UCSD-AML1 (cell line): ENCODE data around the gene ANKMY1.
"Not testable (repeated sequence)": the region's sequence is repeated elsewhere in the genome, so short reads cannot be mapped to it uniquely, and the experiment has no call there.

ENCODE experiments used
- DNase-seq: peaks from one replicate; lab custom pipeline; 2025; ENCODE audit not compliant: unreplicated experiment; lab: John Stamatoyannopoulos, UW

Gene ANKMY1

DNA sequence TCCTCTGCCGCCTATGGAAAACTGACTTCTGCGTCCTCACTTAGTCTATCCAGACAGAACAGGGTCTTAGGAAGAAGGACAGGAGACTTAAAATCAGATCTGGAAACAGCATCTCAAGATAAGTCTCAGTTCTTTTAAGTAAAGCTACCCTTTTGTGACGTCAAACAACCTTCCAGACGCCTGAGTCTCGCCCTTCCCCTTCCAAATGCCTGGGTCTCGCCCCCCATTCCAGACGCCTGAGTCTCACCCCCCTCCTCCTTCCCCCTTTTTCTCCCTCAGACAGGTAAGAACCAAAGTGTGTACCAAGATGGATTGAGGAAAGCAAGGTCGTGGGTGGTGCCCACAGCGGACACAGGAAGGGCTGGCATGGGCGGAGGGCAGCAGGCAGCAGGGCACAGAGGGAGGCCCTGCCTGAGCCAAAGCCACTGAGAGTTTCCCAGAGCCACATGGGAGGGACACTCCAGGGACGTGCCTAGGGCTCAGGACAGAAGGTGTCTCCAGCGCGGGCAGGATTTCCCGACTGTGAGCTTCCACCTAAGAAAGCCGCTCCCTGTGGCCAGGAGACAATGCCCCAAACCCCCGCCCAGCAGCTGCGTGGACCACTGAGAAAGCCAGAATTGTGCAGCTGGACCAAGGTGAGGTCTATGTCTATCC, 51.3 kb downstream of the ANKMY1 start:
- DNase-seq = no peak

DNA sequence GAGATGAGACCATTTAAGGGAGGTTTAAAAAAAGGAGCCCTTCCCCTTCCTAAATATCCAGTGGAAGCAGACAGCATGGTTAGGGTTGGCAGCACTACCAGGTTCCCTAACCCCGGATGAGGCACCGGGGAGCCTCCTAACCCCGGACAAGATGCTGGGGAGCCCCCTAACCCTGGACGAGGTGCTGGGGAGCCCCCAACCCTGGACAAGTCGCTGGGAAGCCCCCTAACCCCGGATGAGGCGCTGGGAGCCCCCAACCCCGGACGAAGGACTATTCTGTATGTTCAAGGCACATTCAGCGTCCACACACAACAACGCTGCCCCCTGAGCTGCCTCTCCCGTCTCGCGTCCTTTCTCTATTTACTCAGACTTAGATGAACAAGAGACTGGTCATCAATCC, 51.9 kb downstream of the ANKMY1 start:
- no peak for DNase-seq

DNA sequence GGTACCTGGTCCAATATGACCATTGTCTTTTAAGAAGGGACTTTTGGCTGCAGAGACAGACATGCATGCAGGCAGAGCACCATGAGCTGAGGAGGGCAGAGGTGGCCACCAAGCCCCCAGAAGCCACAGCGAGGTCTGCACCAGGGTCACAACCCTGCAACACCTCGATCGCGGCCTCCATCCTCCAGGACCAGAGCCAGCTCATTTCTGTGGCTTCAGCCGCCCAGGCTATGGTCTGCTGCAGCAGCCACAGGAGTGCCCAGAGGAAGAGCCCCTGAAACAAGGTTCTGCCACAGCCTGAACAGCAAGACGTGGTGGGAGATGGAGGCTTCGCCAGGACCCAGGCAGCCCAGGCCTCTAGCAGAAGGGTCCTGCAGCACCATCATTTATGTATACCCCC, 53.9 kb downstream of the ANKMY1 start:
- no peak for DNase-seq

DNA sequence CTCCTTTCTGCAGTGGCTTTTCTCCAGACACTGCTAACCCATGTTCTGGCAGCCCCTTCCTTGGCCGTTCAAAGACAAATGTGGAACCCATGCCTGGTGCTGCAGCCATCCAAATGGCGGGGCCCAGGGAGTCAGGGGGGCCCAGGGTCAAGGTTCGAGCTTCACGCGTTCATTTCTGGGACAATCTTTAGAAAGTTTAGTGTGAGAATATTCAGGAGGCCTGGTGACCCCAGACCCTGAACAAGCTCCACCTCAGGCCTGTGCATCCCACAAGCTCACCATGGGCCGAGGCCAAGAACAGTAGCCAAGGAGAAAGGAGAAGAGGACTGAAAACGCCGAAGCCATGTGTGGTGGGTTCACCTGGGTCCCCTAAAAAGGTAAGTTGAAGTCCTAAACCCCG, 54.4 kb downstream of the ANKMY1 start:
- no peak for DNase-seq

DNA sequence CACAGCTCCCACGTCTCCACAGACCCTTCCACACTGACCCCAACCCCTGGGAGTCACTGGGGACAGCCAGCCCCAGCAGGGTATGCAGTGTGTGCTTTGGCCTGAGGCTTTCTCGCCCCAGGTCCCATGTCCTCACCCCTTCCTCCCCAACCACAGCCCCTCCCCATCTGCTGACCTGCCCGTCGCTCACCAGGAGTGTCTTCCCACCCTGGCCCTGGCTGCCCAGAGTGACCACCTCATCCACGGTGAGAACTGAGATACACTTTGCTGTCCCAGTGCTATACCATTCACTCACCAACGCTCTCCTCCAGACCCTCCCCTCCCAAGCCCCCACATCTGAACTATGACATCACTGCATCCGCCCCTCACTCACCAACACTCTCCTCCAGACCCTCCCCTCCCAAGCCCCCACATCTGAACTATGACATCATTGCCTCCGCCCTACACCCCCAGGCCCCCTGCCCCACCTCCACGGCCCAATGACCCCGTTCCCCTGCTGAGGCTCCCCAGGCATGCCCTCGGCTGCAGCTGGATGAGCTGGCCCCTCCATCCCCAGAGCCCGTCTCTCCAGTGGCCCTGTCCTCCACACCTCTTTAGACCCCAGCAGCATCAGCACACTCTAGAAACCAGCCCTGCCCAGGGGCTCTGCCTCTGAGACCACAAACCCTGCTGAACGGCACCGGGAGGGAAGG, 55.2 kb downstream of the ANKMY1 start:
- no peak for DNase-seq

DNA sequence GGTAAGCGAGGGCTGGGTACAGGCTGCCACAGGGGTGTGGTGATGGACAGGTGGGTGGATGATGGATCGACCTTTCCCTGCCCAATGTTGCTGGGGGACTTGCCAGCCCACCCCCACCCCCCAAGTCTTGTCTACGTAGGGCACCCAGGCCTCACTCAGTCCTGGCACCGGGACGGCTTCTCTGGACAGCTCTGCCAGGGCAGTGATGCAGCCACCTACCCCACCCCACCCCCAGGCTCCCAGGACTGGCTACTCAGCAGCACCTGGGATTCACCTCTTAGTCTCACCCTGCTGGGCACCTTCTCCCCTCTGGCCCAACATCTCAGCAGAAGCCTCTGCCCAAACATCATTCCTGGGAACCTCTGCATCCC, 55.7 kb downstream of the ANKMY1 start:
- no peak for DNase-seq

DNA sequence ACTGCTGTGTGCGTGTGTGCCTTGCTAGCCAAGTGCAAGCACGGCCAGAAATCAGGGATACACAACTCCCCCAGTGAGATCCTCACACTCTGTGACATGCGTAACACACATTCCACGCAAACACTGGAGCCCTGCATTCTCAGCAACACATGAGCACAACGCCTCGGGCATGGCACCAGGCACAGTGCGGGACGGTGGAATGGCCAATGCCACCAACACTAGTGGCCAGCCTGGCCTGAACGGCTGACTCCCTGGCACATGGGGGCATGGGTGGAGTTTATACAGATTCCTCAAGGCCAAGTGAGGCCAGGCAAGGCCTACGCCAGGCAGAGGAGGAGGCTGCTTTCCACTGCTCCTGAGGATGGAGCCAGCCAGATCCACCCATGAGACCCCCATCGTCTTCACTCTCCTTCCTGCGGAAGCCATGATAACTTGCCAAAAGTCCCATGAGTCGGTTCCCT, 56.2 kb downstream of the ANKMY1 start:
- no peak for DNase-seq

DNA sequence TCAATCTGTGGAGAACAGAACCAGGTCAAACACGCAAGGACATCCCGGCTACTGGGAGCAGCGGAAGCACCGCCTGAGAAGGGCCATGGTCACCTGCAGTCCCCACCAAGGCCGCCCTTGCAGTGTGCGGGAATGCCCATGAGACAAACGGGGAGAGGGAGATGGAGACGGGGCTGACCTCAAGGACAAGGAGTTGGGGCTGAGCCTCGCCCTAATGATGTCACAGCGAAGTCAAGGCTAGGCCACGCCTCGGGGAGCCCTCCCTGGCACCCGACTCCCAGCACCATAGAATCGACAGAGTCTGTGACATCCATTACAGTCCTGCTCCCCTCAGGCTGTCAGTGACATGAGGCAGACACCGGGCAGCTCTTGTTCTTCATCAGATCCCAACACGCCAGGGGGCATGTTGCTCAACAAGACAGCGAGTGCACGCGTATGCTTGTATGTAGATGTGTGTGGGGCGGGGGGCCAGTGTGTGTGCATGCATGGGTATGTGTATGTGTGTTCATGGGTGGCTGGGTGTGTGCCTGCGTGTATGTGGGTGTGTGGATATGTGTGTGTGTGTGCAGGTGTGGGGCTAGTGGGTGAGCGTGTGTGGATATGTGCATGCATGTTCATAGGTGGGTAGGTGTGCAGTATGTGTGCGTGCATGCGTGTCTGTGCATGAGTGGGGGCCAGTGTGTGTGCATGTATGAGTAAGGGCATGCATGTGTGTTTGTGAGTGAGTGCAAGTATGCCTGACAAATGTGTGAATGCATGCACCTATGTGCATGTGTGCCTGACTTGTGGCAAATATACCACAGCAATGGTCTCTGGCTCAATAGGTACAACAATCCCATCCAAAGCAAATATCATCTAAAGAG, 57.0 kb downstream of the ANKMY1 start:
- no peak for DNase-seq

DNA sequence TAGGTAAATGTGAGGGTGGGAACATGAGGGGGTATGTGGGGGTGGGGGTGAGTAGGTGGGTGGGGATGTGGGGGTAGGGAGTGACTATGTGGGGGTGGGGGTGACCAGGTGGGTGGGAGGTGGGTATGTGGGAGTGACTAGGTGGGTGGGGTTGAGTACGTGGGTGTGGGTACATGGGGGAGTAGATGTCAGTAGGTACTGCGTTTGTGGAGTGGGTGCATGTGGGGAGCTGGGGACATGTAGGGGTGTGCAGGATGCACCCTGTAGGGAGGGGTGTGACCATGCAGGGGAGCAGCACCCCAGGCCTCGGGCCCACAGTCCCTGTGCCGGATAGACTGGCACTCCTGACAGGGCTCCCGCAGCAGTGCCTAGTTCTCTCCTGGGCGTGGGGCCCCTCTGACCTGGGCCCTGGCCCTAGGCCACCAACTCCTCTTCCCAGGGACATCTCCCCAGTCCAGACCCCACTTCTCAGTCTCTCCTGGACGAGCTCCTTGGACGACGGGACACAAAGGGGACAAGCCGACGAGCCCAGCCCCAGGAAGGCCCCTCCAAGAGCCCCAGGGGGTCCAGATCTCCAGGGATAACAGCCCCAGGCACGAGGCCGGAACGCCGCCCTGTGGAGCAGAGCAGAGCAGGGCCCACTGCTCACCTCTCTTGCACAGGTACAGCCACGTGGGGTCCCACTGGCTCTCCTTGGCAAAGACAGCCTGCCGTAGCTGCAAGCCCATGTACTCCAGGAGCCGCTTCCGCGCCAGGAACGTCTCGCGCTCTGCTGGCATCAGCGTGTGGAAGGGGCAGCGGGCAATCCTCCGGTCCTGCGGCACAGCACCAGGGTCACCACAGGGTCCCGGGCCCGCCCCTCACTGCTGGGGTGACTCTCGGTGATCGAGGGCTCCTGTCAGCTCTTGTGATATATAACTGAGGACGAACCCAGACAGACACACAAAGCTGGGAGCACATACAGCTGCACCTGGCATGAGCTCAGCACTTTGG, 58.2 kb downstream of the ANKMY1 start:
- DNase-seq = no peak

DNA sequence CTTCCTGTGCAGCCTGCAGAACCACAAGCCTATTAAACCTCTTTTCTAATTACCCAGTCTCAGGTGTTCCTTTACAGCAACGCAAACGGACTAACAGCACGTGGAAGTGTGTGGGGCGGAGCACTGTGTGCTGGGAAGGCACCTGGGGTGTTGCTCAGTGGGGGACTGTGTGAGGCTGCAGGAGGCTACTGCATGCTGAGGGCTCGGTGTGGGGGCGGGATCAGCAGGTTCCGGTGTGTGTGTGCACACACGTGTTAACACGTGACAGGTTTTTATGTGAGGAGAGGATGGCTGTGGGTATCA, 58.9 kb downstream of the ANKMY1 start:
- no peak for DNase-seq

DNA sequence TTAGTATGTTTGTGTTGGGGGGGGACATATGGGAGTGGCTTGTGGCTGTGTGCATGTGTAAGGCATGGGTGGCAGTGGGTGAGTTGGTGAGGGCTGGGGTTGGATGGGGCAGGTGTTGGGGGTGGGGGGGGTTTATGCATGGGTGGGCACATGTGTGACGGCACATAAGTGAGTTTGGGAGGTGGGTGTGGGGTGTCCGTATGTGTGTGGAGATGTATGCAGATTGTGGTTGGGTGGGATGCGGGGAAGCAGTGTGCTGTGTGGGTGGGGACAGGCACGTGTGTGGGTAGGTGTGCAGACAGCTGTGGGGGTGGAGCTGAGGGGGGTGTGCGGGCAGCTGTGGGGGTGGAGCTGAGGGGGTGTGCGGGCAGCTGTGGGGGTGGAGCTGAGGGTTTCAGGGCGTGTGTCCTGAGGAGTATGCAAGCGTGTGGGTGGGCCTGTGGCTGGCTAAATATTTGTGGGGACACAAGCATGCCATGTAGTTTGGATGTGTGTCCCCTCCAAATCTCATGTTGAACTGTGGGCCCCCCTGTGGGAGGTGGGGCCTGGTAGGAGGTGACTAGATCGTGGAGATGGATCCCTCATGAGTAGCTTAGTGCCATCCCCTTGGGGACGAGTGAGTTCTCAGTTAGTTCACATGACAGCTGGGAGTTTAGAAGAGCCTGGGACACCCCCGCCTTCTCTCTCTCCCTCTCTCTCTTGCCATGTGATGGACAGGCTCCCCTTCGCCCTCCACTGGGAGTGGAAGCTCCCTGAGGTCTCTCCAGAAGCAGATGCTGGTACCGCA, 59.4 kb downstream of the ANKMY1 start:
- no peak for DNase-seq

DNA sequence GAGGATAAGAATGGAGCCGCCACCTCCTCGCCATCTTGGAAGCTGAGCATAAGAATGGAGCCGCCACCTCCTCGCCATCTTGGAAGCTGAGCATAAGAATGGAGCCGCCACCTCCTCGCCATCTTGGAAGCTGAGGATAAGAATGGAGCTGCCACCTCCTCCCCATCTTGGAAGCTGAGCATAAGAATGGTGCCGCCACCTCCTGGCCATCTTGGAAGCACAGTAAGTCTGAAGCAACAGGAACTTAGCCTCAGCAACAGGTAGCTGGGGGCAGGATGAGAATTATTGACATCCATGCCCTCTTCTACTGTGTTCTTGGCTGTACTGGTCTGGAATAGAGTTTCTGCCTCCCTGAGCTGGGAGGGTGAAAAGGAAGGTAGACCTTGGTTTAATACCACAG, 60.7 kb downstream of the ANKMY1 start:
- DNase-seq = not testable (repeated sequence)

DNA sequence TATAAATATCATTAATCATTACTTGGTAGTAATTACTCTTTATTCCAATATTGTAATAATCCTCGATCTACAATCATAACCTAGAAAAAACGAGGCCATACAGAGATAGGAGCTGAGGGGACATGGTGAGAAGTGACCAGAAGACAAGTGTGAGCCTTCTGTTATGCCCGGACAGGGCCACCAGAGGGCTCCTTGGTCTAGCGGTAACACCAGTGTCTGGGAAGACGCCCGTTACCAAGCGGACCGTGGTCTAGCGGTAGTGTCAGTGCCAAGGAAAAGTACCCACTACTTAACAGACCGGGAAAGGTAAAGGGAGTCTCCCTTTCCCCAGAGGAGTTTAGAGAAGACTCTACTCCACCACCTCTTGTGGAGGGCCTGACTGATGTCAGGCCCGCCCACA, 62.8 kb downstream of the ANKMY1 start:
- DNase-seq = not testable (repeated sequence)

DNA sequence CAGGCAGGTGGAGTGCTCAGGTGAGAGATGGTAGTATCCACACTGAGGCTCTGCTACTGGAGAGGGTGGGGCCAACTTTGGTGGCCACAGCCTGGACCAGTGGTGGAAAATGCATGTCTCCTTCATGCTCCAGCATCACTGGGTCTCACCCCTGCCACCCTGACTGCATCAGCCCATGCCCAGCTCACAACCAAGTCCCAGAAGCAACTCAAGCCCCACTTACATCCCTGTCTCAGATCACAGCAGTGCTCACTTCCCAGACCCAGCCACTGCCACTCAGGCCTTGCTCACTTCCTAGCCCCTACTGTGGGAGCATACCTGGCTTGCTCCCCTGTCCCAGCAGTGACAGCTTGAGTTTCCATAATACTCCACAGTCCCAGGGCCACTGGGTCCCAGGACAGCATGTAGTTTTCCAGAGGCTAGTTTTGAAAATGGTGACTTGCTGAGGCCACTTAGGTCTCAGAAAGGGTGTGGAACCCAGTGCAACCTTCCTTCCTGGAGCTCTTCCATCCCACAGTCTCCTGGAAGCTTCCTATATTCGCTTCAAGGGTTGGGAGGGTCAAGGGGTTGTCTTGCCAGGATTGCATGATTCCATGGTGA, 63.5 kb downstream of the ANKMY1 start:
- no peak for DNase-seq

DNA sequence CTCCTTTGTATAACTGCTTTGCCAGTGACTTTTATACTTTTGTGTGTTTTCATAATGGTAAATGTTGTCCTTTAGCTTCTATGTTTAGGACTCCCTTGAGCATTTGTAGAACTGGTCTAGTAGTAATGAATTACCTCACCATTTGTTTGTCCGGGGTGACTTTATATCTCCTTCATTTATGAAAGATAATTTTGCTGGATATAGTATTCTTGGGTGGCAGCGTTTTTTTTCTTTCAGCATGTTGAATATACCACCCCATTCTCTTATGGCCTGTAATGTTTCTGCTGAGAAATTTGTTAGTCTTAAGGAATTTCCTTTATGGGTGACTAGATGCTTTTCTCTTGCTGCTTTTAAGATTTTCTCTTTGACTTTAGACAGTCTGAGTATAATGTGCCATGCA, 66.3 kb downstream of the ANKMY1 start:
- DNase-seq = no peak

DNA sequence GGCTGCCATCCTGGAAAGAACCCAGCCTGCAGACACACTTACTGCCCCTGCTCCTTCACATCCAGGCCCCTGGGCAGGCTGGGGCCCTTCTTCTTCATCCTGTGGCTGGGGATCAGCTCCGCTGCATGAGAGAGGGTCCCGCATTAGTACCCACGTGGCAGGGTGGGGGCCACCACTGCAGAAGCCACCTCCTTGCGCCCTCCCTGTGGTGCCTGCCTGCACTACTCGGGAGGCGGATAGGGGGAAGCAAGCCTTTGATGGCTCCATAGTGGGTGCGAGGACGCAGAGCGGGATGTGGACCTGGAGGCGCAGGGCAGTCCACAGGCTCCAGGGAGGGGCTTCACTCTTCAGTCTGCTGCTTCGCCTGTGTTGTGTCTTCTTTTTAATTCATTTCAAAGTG, 75.6 kb downstream of the ANKMY1 start:
- no peak for DNase-seq

DNA sequence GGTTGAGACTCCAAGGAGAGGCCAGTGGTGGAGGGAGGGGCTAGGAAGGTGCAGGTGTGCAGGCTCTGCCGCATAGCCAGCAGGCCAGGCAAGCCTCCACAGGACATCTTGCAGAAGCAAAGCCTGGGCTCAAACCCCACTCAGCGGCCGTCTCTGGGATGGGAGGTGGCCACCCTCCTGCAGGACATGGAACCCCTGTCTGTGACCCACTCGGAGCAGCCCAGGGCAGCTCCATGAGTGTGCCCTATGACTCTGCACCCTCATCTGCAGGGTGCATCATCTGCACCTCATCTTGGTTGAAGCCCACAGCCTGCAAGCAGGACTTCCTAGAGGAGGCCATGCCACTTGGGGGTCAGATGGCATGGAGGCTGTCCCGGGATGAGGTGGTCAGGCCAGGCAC, 76.1 kb downstream of the ANKMY1 start:
- DNase-seq = no peak

DNA sequence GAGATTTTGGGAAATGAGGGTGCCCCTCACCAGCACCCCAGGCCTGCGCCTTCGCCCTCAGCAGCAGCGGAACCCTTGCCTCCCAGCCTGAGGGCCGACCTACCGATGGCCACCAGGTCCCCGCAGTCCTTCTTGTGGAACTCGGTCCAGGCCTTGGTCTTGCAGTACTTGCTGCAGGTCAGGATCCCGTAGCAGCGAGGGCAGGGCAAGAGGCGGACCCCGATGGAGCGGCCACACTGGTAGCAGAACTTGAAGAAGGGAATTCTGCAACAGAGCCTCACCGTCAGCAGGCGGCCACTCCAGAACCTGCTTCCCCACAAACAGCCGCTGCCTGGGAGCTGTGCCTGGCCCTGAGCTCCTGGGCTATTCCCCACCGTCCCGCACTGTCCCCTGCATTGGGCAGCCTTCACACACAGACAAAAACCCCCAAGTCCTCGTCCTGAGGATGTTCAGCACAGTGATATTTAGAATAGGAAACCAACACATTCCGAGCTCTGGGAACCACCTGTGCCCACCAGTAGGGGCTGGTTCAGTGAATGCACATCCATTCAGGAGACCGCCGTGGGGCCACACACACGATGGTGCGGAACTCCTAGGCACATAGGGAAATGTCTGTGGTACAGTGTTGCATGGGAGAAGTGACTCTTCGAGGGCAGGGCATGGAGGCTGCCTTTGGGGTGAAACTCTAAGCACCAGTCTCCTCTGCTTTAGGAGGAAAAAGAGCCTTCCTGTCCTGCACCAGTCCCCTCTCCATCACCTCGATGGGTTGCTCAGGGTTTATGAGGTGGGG, 76.8 kb downstream of the ANKMY1 start:
- DNase-seq = no peak

DNA sequence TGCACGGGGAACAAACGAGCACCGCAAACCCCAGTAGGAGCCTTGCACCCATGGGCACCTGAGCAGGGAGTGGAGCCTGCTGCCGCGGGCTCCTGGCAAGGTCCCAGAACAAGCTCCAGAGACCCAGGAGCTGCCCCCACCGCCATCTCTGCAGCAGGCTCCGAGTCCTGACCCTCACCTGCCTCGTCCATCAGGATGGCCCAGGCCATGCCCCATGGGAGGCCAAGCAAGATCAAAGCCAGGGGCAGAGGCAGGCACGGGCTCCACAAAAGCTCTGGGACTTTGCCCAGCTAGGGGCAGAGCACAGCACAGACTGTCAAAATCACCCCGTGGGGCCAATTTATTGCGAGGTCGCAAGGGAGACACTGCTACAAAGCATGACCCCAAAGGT, 78.7 kb downstream of the ANKMY1 start:
- DNase-seq = no peak
